Muscle of leg (tissue), 11 donors: ENCODE data around the gene MBD3L2. TPM values are rescaled to one million over a fixed set of nuclear protein-coding genes. Genes with fewer than 3 reads are reported as not detected.
"Not testable (repeated sequence)": the region's sequence is repeated elsewhere in the genome, so short reads cannot be mapped to it uniquely, and the experiment has no call there.

Experiments
- DNase-seq: peaks from one replicate; pipeline ENCODE4 v3.0.0; 2013
- H3K27ac ChIP-seq: one replicate; pipeline ENCODE4 v1.5.1; 2013; ENCODE audit warnings: mild to moderate bottlenecking, low read length, control low read depth
- H3K27me3 ChIP-seq: one replicate; pipeline ENCODE4 v1.6.1; 2013; ENCODE audit warnings: low read length; ENCODE audit not compliant: control insufficient read depth, insufficient read depth
- H3K36me3 ChIP-seq: one replicate; pipeline ENCODE4 v1.6.1; 2013; ENCODE audit warnings: low read length; ENCODE audit not compliant: control insufficient read depth, insufficient read depth
- H3K4me1 ChIP-seq: one replicate; pipeline ENCODE4 v1.6.1; 2013; ENCODE audit warnings: low read length; ENCODE audit not compliant: control insufficient read depth, insufficient read depth
- H3K4me3 ChIP-seq: one replicate; pipeline ENCODE4 v1.5.1; 2013; ENCODE audit warnings: low read length, control low read depth
- H3K9me3 ChIP-seq: replicated peaks from 2 replicates; pipeline ENCODE4 v1.6.1; 2013; ENCODE audit warnings: low read depth, low read length; ENCODE audit not compliant: control insufficient read depth
- WGBS: methylation state at CpG from one replicate; pipeline ENCODE4 v1.1.5; 2013; ENCODE audit warnings: missing lambda C conversion rate; ENCODE audit not compliant: insufficient coverage; 5-methylcytosine and 5-hydroxymethylcytosine counted together
- polyA plus RNA-seq, 8 donors: library from polyadenylated mRNA; unstranded; fragments of 120-200 nt; gene quantifications; one replicate each; pipeline versions ENCODE4 v1.2.1 to v1.2.3, GENCODE V29; 2013; ENCODE audit warnings: inconsistent platforms in 1 of 8, low replicate concordance in 1 of 8; ENCODE audit not compliant: insufficient read length in 8 of 8, insufficient read depth in 1 of 8
- total RNA-seq: library from RNA; stranded (reverse); fragments of 120-200 nt; gene quantifications from one replicate; pipeline ENCODE4 v1.2.4, GENCODE V29; 2013

Gene MBD3L2
- total and polyA plus RNA-seq, 9 donors = not detected

DNA sequence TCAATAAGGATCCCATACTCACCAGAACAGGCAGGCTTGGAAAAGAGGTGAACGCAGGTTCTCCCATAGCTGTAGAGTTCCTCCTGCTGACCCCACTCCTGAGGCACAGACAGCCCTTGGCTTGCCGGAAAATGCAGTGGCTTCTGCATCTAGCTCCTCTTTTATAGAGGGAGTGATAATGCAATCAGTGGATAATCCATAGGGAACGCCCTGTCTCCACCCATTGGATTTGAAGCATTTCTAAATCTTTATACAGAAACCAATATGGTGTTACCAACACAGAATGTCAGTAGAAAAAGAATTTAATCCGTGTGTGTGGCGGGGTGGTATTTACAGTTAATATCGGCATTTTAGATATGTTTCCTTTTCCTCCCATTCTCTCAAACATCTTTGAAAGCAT lies 27.8 kb upstream of the MBD3L2 start, which contains the start of gene MBD3L2B:
TSS of gene MBD3L2B (minus strand) at position 101 of the 400 bp plus-strand sequence. CDS start at position 67, 34 bp downstream.
- no CpG with 5 or more reads among the region's 6 CpGs for WGBS
- not testable (repeated sequence) for H3K4me3 ChIP-seq, DNase-seq, H3K4me1 ChIP-seq, H3K9me3 ChIP-seq, H3K27ac ChIP-seq, H3K36me3 ChIP-seq, H3K27me3 ChIP-seq

DNA sequence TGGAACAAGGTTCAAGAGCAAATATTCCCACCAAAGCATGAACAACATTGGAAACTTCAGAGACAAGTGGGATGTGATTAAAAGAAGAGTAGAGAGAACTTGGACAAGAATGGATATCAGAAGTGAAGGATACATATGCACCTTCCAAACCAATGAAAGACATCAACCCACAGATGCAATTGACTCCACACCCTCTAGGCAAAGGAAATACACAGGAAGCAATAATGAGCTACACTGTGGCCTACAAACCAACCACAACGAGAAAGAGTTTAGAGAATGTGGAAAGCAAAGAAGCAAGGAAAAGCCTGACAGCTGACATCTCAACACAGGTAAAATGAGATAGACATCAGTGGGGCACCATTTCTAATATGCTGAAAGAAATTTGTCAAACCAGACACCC lies 20.3 kb upstream of the MBD3L2 start:
- H3K4me3 ChIP-seq, H3K9me3 ChIP-seq, H3K27ac ChIP-seq, H3K27me3 ChIP-seq, H3K36me3 ChIP-seq, H3K4me1 ChIP-seq, DNase-seq: not testable (repeated sequence)
- no CpG with 5 or more reads among the region's 1 CpG for WGBS

DNA sequence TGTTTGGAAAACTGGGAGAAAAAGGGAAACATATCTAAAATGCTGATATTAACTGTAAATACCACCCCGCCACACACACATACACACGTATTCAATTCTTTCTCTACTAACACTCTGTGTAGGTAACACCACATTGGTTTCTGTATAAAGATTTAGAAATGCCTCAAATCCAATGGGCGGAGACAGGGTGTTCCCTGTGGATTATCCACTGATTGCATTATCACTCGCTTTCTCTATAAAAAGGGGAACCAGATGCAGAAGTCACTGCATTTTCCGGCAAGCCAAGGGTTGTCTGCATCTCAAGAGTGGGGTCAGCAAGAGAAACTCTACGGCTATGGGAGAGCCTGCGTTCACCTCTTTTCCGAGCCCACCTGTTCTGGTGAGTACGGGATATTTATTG lies 18.8 kb upstream of the MBD3L2 start, which contains the start of gene MBD3L5:
TSS of gene MBD3L5 (plus strand) at position 301 of the 400 bp plus-strand sequence. CDS start at position 335, 34 bp downstream.
- DNase-seq, H3K4me1 ChIP-seq, H3K27ac ChIP-seq, H3K4me3 ChIP-seq, H3K27me3 ChIP-seq, H3K9me3 ChIP-seq, H3K36me3 ChIP-seq: not testable (repeated sequence)
- no CpG with 5 or more reads among the region's 9 CpGs for WGBS

DNA sequence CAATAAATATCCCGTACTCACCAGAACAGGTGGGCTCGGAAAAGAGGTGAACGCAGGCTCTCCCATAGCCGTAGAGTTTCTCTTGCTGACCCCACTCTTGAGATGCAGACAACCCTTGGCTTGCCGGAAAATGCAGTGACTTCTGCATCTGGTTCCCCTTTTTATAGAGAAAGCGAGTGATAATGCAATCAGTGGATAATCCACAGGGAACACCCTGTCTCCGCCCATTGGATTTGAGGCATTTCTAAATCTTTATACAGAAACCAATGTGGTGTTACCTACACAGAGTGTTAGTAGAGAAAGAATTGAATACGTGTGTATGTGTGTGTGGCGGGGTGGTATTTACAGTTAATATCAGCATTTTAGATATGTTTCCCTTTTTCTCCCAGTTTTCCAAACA lies 9.0 kb upstream of the MBD3L2 start, which contains the start of gene MBD3L4:
TSS of gene MBD3L4 (minus strand) at position 101 of the 400 bp plus-strand sequence. CDS start at position 66, 35 bp downstream.
- not testable (repeated sequence) for H3K4me1 ChIP-seq, H3K4me3 ChIP-seq, H3K9me3 ChIP-seq, H3K27ac ChIP-seq, H3K27me3 ChIP-seq, DNase-seq, H3K36me3 ChIP-seq
- WGBS = no CpG with 5 or more reads among the region's 9 CpGs

DNA sequence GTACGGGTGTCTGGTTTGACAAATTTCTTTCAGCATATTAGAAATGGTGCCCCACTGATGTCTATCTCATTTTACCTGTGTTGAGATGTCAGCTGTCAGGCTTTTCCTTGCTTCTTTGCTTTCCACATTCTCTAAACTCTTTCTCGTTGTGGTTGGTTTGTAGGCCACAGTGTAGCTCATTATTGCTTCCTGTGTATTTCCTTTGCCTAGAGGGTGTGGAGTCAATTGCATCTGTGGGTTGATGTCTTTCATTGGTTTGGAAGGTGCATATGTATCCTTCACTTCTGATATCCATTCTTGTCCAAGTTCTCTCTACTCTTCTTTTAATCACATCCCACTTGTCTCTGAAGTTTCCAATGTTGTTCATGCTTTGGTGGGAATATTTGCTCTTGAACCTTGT lies 7.6 kb upstream of the MBD3L2 start:
- H3K36me3 ChIP-seq, DNase-seq, H3K27ac ChIP-seq, H3K27me3 ChIP-seq, H3K4me3 ChIP-seq, H3K9me3 ChIP-seq, H3K4me1 ChIP-seq: not testable (repeated sequence)
- WGBS = no CpG with 5 or more reads among the region's 2 CpGs

DNA sequence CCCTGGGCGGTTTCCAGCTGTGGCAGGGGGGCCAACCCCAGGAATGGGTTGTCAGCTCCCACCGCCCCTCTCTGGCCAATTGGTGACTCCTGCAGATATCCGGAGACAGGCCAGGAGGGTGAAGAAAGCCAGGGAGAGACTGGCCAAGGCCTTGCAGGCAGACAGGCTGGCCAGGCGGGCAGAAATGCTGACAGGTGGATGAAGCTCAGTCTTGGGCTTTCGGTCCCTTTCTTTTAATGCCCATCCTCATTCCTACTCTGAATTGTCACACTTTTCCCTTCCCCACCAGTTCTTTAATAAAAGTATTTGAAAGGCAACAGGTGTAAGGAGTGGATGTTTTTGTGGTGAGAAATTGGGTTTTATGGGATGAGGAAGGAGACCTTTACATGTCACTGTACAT lies 2.3 kb downstream of the MBD3L2 start:
- WGBS = no CpG with 5 or more reads among the region's 5 CpGs
- H3K27me3 ChIP-seq, H3K4me1 ChIP-seq, DNase-seq, H3K9me3 ChIP-seq, H3K36me3 ChIP-seq, H3K27ac ChIP-seq, H3K4me3 ChIP-seq: not testable (repeated sequence)

DNA sequence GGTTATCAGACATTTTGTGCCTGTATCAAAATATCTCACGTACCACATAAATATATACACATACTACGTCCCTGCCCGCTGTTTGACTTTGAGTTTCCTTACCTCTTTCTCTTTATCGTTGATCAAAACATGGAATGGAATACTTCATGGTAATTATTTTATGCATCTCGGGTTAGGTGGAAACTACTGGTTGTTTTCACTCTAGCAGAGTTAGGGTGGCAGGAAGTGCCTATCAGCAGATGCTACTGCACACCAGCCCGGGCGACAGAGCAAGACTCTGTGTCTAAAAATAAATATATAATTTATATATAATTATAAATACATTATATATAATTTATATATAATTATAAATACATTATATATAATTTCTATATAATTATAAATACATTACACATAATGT lies 3.8 kb downstream of the MBD3L2 start:
- H3K27me3 ChIP-seq, H3K4me3 ChIP-seq, H3K9me3 ChIP-seq, H3K36me3 ChIP-seq, H3K27ac ChIP-seq, H3K4me1 ChIP-seq, DNase-seq: not testable (repeated sequence)
- no CpG with 5 or more reads among the region's 7 CpGs for WGBS

DNA sequence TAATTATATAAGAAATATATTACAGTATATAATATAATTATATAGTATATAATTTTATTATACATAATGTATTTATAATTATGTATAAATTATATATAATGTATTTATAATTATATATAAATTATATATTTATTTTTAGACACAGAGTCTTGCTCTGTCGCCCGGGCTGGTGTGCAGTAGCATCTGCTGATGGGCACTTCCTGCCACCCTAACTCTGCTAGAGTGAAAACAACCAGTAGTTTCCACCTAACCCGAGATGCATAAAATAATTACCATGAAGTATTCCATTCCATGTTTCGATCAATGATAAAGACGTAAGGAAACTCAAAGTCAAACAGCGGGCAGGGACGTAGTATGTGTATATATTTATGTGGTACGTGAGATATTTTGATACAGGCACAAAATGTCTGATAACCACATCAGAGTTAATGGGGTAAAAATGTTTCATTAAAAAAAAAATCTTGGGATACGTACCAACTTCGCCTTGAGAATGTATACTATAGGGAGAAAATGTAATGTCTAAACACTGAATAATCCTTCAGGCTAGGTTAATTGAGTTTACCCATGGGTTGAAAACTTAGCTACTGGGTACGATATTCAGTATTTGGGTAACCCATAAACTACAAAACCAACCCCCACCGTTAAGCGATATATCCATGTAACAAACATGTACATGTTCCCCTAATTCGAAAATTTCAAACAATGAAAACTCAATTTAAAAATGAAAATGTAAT lies 5.7 kb downstream of the MBD3L2 start:
- H3K27ac ChIP-seq, H3K4me3 ChIP-seq, H3K36me3 ChIP-seq, DNase-seq, H3K27me3 ChIP-seq, H3K9me3 ChIP-seq, H3K4me1 ChIP-seq: not testable (repeated sequence)
- WGBS = 100% methylated on average over 1 of the region's 14 CpGs

DNA sequence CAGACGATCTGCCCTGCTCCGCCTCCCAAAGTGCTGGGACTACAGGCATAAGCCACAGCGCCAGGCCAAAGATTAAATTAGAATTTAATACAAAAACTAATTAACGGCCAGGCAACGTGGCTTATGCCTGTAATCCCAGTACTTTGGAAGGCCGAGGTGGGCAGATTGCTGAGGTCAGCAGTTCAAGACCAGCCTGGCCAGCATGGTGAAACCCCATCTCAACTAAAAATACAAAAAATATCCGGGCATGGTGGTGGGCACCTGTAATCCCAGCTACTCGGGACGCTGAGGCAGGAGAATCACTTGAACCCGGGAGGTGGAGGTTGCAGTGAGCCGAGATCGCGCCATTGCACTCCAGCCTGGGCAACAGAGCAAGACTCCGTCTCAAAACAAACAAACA lies 6.6 kb downstream of the MBD3L2 start:
- not testable (repeated sequence) for H3K9me3 ChIP-seq, H3K27me3 ChIP-seq, H3K4me3 ChIP-seq, DNase-seq, H3K27ac ChIP-seq, H3K36me3 ChIP-seq, H3K4me1 ChIP-seq
- no CpG with 5 or more reads among the region's 14 CpGs for WGBS

DNA sequence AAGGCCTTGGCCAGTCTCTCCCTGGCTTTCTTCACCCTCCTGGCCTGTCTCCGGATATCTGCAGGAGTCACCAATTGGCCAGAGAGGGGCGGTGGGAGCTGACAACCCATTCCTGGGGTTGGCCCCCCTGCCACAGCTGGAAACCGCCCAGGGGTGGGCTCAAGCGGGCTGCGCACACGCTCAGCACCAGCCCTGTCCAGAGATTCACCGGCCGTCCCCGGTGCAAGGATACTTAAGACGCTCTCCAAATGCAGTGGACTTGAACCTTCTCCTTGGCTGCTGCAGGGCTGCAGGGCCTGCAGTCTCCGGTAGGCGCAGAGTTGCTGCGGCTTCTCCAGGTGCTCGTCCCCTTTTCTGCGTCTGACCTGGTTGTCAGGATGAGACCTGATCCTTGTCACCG lies 7.2 kb downstream of the MBD3L2 start:
- H3K4me1 ChIP-seq, H3K27me3 ChIP-seq, H3K36me3 ChIP-seq, H3K27ac ChIP-seq, H3K9me3 ChIP-seq, DNase-seq, H3K4me3 ChIP-seq: not testable (repeated sequence)
- no CpG with 5 or more reads among the region's 16 CpGs for WGBS

DNA sequence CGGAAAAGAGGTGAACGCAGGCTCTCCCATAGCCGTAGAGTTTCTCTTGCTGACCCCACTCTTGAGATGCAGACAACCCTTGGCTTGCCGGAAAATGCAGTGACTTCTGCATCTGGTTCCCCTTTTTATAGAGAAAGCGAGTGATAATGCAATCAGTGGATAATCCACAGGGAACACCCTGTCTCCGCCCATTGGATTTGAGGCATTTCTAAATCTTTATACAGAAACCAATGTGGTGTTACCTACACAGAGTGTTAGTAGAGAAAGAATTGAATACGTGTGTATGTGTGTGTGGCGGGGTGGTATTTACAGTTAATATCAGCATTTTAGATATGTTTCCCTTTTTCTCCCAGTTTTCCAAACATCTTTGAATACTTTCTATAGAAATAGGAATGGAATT lies 9.5 kb downstream of the MBD3L2 start, which contains the start of gene MBD3L3:
TSS of gene MBD3L3 (minus strand) at position 101 of the 400 bp plus-strand sequence. CDS start at position 30, 71 bp downstream.
- H3K27me3 ChIP-seq, DNase-seq, H3K9me3 ChIP-seq, H3K36me3 ChIP-seq, H3K27ac ChIP-seq, H3K4me1 ChIP-seq, H3K4me3 ChIP-seq: not testable (repeated sequence)
- no CpG with 5 or more reads among the region's 8 CpGs for WGBS
